Suprapubic skin (tissue), 4 donors: ENCODE results near the gene KCNK13. TPM values are rescaled to one million over a fixed set of nuclear protein-coding genes. Genes with fewer than 3 reads are reported as not detected.

Experiments used
- DNase-seq, 2 donors: peaks; one replicate each; pipeline ENCODE4 v3.0.0-alpha.2; 2019; ENCODE audit warnings: low spot score in 2 of 2
- H3K27ac ChIP-seq: fragments of 200-600 bp; sonication (generic); one replicate; pipeline ENCODE4 v1.5.1; 2019
- H3K27me3 ChIP-seq: fragments of 200-600 bp; sonication (generic); one replicate; pipeline ENCODE4 v1.5.1; 2019
- H3K36me3 ChIP-seq: fragments of 200-600 bp; sonication (generic); one replicate; pipeline ENCODE4 v1.5.1; 2019
- H3K4me1 ChIP-seq: fragments of 200-600 bp; sonication (generic); one replicate; pipeline ENCODE4 v1.5.1; 2019
- H3K4me3 ChIP-seq: fragments of 200-600 bp; sonication (generic); one replicate; pipeline ENCODE4 v1.5.1; 2019; ENCODE audit warnings: mild to moderate bottlenecking
- H3K9me3 ChIP-seq: fragments of 200-600 bp; sonication (generic); one replicate; pipeline ENCODE4 v1.5.1; 2019
- EP300 ChIP-seq: sonication (generic); formaldehyde crosslinking; IDR thresholded peaks from one replicate; pipeline ENCODE4 v1.6.1; 2017; ENCODE audit warnings: antibody characterized with exemption
- POLR2A ChIP-seq, 2 donors: fragments of 450-650 bp; IDR thresholded peaks; one replicate each; pipeline ENCODE4 v1.6.1; 2017; ENCODE audit warnings: antibody characterized with exemption in 2 of 2, mild to moderate bottlenecking in 2 of 2, moderate library complexity in 2 of 2
- POLR2AphosphoS5 ChIP-seq, 3 donors: sonication (generic); formaldehyde crosslinking; IDR thresholded peaks; one replicate each; pipeline ENCODE4 v1.6.1; 2017; ENCODE audit warnings: antibody characterized with exemption in 3 of 3
- WGBS: methylation state at CpG from one replicate; pipeline ENCODE4 v1.1.5; 2018; 5-methylcytosine and 5-hydroxymethylcytosine counted together
- total RNA-seq, 4 donors: library from RNA; depleted of rRNA; stranded (reverse); fragments of >200 nt; gene quantifications; one replicate each; pipeline ENCODE4 v1.1.0, GENCODE V29; 2016
- TF ChIP-seq, protein P1 (sequence below), 2 donors: fragments of 200-600 bp in 1 of 2; fragments of 450-650 bp in 1 of 2; sonication (generic) in 1 of 2; IDR thresholded peaks; one replicate each; pipeline ENCODE4 v1.5.1; 2016 to 2019; ENCODE audit warnings: antibody characterized with exemption in 2 of 2, mild to moderate bottlenecking in 1 of 2, moderate library complexity in 1 of 2

KCNK13 gene
- total RNA-seq, 4 donors from 2014 or later, result 0.48 TPM; not detected in 3

DNA sequence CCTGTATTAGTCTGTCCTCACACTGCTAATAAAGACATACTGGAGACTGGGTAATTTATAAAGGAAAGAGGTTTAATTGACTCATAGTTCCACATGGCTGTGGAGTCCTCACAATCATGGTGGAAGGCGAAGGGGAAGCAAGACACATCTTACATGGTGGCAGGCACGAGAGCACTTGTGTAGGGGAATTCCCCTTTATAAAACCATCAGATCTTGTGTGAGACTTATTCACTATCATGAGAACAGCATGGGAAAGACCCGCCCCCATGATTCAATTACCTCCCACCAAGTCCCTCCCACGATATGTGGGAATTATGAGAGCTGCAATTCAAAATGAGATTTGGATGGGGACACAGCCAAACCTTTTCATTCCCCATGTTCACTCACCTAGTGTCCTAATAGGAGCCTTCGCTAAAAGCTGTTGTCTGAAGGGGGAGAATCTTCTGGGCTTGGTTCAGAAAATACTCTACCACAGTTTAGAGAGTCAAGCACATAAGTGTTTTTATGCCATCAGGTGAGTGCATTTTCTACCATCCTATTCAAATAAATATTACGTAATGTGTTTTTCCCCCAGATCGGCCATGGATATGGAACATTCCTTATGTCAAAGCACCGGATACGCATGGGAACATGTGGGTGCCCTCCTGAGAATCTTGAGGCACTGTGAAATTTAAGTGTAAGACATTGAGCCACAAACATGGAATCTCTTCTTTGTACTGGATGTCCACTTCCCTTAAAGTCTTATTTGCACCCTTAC is 19.1 kb upstream of the KCNK13 start:
- WGBS, result 89% methylated on average over 9 of the region's 9 CpGs
- no peak for DNase-seq

DNA sequence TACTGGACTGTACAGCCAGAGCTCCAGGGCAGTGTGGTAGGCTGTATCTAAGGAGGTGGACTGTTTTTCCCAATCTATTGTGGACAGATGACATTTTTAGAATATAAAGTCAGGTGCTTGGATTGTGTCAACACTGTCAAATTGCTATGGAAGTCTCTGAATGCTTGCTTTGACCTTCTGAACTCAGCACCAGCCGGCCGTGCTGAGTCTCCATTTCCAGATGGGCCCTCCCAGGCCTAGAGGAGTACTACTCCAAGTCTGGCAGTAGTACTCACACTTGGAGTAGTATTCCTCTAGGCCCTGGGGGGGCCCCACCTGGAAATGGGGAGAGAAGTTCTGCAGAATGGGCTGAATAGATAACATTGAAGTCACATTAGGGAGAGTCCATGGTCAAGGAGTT is 16.2 kb upstream of the KCNK13 start:
- H3K36me3 ChIP-seq, result peaks cover 18% of the 10 kb centered on the region
- no peak overlapping the region for H3K27ac ChIP-seq
- 85% methylated on average over 2 of the region's 2 CpGs for WGBS
- no peak for TF ChIP-seq POLR2AphosphoS5 (IDR thresholded peaks at IDR 0.05)
- no peak for TF ChIP-seq POLR2A (IDR thresholded peaks at IDR 0.05)
- TF ChIP-seq, protein P1, sequence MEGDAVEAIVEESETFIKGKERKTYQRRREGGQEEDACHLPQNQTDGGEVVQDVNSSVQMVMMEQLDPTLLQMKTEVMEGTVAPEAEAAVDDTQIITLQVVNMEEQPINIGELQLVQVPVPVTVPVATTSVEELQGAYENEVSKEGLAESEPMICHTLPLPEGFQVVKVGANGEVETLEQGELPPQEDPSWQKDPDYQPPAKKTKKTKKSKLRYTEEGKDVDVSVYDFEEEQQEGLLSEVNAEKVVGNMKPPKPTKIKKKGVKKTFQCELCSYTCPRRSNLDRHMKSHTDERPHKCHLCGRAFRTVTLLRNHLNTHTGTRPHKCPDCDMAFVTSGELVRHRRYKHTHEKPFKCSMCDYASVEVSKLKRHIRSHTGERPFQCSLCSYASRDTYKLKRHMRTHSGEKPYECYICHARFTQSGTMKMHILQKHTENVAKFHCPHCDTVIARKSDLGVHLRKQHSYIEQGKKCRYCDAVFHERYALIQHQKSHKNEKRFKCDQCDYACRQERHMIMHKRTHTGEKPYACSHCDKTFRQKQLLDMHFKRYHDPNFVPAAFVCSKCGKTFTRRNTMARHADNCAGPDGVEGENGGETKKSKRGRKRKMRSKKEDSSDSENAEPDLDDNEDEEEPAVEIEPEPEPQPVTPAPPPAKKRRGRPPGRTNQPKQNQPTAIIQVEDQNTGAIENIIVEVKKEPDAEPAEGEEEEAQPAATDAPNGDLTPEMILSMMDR (IDR thresholded peaks at IDR 0.05), result no peak
- TF ChIP-seq EP300, result no peak
- H3K27me3 ChIP-seq, result no peaks in the 10 kb centered on the region
- H3K4me1 ChIP-seq, result no peaks in the 10 kb centered on the region
- no peaks in the 10 kb centered on the region for H3K9me3 ChIP-seq
- DNase-seq, result no peak
- H3K4me3 ChIP-seq, result no peak overlapping the region

More for the DNA sequence above, 19.1 kb upstream of the KCNK13 start:
- Histone ChIP-seq H3K36me3 (peaks cover 28% of the 10 kb centered on the region), H3K27me3 (no peaks in the 10 kb centered on the region), H3K4me3 (no peak overlapping the region), H3K4me1 (no peaks in the 10 kb centered on the region), H3K27ac (no peak overlapping the region), H3K9me3 (peaks cover 3% of the 10 kb centered on the region)
- TF ChIP-seq POLR2A (IDR thresholded peaks at IDR 0.05), result no peak
- TF ChIP-seq EP300, result no peak
- TF ChIP-seq, protein P1 (IDR thresholded peaks at IDR 0.05), result no peak

DNA sequence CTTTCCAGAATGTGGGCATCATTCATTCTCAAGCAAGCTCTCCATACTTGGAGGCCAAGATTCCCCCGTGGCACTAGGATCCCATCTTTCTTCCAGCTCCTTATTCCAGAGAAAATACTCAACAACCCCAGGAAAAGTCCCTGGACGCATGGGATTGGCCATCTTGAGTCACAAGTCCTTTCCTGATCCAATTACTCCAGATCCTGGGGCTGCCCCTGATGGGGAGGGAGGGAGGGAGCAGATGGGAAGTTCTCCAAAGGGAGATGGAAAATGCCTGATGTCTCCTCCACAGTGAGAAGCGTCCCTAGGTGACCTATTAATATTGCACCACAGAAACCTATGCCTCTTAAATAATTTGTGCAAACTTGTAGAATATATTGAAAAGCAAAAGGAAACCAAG is 12.4 kb upstream of the KCNK13 start:
- 52% methylated on average over 3 of the region's 3 CpGs for WGBS
- Histone ChIP-seq H3K27ac (no peak overlapping the region), H3K4me1 (no peaks in the 10 kb centered on the region), H3K36me3 (peaks cover 5% of the 10 kb centered on the region), H3K27me3 (peaks cover 20% of the 10 kb centered on the region), H3K4me3 (no peak overlapping the region), H3K9me3 (no peaks in the 10 kb centered on the region)
- TF ChIP-seq, protein P1 (IDR thresholded peaks at IDR 0.05), result no peak
- TF ChIP-seq EP300 (no peak), POLR2AphosphoS5 (IDR thresholded peaks at IDR 0.05) (no peak)
- no peak for DNase-seq

DNA sequence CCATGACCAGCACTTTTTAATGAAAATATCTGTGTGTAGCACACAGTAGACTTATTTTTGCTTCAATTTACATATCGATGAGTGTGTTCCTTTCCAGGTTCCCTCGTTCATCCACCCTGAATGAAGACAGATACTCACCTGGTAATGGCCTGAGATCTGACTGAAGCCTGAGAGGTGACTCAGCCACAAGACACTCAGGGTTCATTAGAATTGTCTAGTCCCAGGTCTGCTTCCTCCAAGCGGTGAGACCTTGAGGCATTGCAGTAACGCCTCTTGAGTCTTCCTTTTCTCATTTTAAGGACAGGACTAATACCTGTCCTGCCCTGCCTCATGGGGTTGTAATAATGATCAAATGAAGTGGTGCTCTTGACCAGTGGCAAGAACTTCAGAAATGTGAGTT is 11.5 kb upstream of the KCNK13 start:
- WGBS, result 89% methylated on average over 4 of the region's 4 CpGs
- DNase-seq, result no peak
- no peak overlapping the region for H3K27ac ChIP-seq

DNA sequence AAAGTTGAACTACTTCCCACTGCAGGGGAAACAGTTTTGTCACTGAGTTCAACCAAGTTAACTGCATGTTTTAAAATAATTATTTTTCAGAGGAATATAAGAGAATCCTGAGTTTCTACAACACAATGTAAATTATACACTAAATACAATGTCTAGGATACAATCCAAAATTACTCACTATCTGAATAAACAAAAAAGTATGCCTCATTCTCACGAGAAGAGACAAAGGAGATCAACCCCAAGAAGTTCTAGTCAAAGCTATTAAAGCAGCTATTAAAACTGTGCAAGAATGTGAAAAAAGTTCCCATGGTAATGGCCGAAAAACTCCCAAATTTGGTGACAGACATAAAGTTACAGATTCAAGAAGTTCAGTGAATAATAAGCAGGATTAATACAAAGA is 8.8 kb upstream of the KCNK13 start:
- H3K27ac ChIP-seq, result no peak overlapping the region
- H3K27me3 ChIP-seq, result peaks cover 39% of the 10 kb centered on the region
- no peaks in the 10 kb centered on the region for H3K4me1 ChIP-seq
- WGBS, result 63% methylated on average over 2 of the region's 2 CpGs
- H3K9me3 ChIP-seq, result no peaks in the 10 kb centered on the region
- DNase-seq, result no peak
- H3K36me3 ChIP-seq, result no peaks in the 10 kb centered on the region
- H3K4me3 ChIP-seq, result no peak overlapping the region
- TF ChIP-seq POLR2AphosphoS5 (IDR thresholded peaks at IDR 0.05) (no peak), POLR2A (IDR thresholded peaks at IDR 0.05) (no peak), EP300 (no peak)
- TF ChIP-seq, protein P1 (IDR thresholded peaks at IDR 0.05), result no peak

More for the DNA sequence above, 11.5 kb upstream of the KCNK13 start:
- Histone ChIP-seq H3K9me3 (no peaks in the 10 kb centered on the region), H3K27me3 (peaks cover 28% of the 10 kb centered on the region), H3K4me1 (no peaks in the 10 kb centered on the region), H3K36me3 (no peaks in the 10 kb centered on the region), H3K4me3 (no peak overlapping the region)
- TF ChIP-seq POLR2A (IDR thresholded peaks at IDR 0.05) (no peak), POLR2AphosphoS5 (IDR thresholded peaks at IDR 0.05) (no peak), EP300 (no peak)
- TF ChIP-seq, protein P1 (IDR thresholded peaks at IDR 0.05), result no peak
